SHP77 treated with DMSO at 0.1 percent for 48 hours (cell line): ENCODE results near the gene ZNF202.

Source experiments
- DNase-seq: peaks from one replicate; lab custom pipeline; 2025; lab: John Stamatoyannopoulos, UW

Gene ZNF202

DNA sequence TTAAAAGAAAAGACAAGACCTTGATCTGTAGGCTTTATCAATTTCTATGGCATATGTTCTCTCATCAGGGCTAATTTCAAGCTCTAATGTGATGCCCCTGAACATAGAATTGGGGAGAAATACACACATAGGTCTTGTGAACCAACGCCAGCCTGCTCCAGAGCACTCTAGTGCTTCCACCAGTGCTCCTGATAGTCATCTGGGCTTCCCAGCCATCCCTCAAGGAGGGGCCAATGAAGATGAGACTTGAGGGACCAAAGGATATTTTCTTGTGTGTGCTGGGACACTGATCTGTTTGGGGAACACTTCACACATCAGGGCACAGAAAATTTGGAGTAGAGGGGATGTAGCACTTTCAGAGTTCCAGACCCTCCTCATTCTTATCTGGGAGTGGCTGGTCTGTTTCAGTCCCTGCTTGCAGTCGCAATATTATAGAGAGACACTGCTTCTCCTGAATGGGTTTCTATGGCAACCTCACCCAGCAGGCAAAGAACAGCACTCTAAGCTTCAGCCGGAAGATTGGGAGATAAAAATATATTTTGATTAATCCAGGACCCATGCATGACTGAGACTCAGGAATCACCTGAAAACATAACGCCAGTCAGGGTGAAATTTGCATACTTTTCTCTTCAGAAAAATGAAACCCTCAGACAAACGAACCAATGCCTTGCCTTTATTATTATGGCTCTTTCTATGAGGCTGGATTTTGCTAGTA lies 58.6 kb downstream of the ZNF202 start:
- no peak for DNase-seq

GRCh38 chr11:123681030-123681429 lies 60.4 kb downstream of the ZNF202 start:
- DNase-seq: no peak

DNA sequence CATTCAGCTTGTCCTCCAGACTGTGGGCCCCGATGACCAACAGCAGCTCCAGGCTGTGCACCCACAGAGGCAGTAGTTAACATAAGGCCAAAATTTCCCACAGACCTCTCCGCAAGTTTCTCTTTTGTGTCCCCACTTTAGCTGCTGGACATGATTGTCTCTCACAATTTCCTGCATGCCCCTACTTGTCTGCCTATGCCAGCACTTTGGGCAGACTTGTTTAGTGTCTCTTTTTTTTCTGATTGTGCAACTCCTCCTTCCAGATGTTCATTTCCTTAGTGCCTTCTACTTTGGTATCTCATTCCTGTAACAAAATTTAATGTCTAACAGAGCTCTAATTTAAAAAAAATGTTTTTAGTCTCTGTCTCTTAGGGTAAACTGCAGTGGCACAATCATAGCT lies 63.2 kb downstream of the ZNF202 start:
- DNase-seq: no peak

- DNase-seq: no peak
These were observed 64.0 kb downstream of the ZNF202 start for GRCh38 chr11:123677510-123677909.

GRCh38 chr11:123674297-123674696 lies 67.2 kb downstream of the ZNF202 start:
- no peak for DNase-seq
